ENCODE data around the gene NUDT15.
"Not testable (repeated sequence)": the region's sequence is repeated elsewhere in the genome, so short reads cannot be mapped to it uniquely, and the experiment has no call there.

NUDT15 gene

GRCh38 chr13:48037346-48038173 is at the start of gene NUDT15:
Gene NUDT15 (plus strand): TSS chr13:48037726. CDS start chr13:48037747, 21 bp downstream.
- DNase-seq (ENCODE audit: low spot score) = peak; percentile 98

- DNase-seq (ENCODE audit: low spot score) = no peak
These were observed 47.1 kb upstream of the NUDT15 start for GRCh38 chr13:47990427-47990826.

DNA sequence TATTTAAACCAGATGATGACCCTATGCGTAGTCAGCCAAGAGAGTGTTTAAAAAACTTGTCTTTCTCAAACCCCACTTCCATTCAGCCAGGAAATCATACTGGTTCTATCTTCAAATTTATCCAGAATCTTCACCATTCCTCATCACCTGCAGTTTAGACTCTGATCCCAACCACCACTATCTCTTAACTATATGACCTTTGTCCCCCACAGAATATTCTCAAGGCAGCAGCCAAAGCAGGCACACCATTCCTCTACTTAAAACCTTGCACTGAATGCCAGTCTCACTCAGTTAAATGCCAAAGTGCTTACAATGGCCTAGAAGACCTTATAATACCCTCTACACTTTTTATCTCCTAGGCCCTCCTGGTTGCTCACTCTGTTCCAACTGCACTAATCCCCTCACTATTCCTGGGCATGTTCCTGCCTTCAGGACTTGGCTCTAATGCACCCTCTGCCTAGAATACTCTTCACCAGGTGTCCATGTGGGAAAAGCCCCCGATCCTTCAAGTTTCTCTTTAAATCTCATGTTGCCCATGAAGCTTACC is 46.5 kb upstream of the NUDT15 start:
- DNase-seq (ENCODE audit: low spot score) = no peak

DNA sequence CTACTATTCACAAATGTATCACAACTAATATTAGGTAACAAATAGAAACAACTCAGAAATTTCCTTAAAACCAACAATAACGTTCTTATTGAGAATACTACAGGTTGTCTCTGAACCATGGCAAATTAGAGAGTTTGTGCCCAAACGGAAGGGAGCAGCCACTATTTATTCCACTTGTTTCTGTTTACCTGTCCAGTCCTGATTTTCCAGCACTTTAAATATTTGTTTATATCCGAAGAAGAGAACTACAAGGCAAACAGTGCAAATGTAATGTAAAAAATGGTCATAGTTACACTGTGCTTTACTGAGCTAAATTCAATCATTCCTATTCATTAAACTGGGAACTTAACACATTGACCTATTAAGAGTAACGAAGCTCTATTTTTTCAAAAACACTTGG is 45.7 kb upstream of the NUDT15 start:
- DNase-seq (ENCODE audit: low spot score) = no peak

- DNase-seq (ENCODE audit: low spot score) = no peak
These were observed 40.1 kb upstream of the NUDT15 start for GRCh38 chr13:47997384-47997783.

GRCh38 chr13:47999973-48000372 is 37.6 kb upstream of the NUDT15 start:
- no peak for DNase-seq (ENCODE audit: low spot score)

GRCh38 chr13:48000559-48001113 is 36.9 kb upstream of the NUDT15 start:
- no peak for DNase-seq (ENCODE audit: low spot score)

GRCh38 chr13:48001114-48001881 is 36.2 kb upstream of the NUDT15 start, which contains the start of gene SUCLA2:
Gene SUCLA2 (minus strand): TSS chr13:48001273. CDS start chr13:48001269, 4 bp downstream.
- DNase-seq (ENCODE audit: low spot score) = peak; percentile 96

- DNase-seq (ENCODE audit: low spot score) = not testable (repeated sequence)
These were observed 35.5 kb upstream of the NUDT15 start for GRCh38 chr13:48001999-48002398.

- no peak for DNase-seq (ENCODE audit: low spot score)
These were observed 33.3 kb upstream of the NUDT15 start for GRCh38 chr13:48004201-48004600.

DNA sequence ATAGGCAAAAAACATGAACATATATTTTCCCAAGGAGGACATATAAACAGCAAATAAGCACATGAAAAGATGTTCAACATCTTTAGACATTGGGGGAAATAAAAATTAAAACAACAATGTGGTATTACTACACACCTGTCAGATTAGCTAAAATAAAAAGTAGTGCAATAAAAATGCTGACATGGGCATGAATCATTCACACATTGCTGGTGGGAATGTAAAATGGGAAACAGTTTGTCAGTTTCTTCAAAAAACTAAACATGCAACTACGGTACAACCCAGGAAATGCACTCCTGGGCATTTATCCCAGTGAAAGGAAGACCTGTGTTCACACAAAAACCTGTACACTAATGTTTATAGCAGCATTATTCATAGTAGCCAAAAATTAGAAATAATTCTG is 31.1 kb upstream of the NUDT15 start:
- DNase-seq (ENCODE audit: low spot score) = no peak

GRCh38 chr13:48009284-48009683 is 28.2 kb upstream of the NUDT15 start:
- DNase-seq (ENCODE audit: low spot score) = no peak

- no peak for DNase-seq (ENCODE audit: low spot score)
These were observed 26.8 kb upstream of the NUDT15 start for GRCh38 chr13:48010698-48011097.

DNA sequence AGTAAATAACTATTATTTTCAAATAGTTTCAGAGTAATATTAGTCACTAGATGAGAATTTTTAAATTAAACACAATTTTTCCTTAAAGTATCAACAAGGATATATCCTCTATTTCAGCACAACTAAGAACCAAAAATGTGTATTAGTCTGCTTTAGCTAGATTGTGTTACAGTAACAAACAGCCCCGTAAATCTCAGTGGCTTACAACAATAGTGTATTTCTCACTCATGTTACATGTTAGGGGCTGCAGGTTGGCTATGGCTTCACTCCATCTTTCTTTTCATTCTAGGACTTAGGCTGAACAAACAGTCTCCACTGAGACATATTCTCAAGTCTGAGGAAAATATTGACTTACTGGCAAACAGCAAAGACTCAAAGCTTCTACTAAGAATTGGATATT is 24.9 kb upstream of the NUDT15 start:
- DNase-seq (ENCODE audit: low spot score) = no peak

DNA sequence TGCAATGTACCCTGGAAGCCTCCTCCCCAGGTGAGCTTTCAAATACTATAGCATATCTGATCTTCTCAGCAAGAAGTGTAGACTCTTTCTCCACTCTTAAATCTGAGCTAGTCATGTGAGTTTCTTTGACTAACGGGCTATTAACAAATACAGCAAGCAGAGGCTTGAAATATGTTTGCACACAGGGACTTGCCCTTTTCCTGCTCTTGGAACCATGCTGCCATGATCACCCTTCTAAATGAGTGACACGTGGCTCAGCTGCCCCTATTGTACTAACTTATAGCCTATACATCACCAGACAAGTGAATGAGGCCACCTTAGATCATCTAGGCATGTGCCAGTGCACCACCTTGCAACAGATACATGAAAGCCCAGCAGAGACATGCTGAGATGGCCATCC is 23.2 kb upstream of the NUDT15 start:
- DNase-seq (ENCODE audit: low spot score) = no peak

DNA sequence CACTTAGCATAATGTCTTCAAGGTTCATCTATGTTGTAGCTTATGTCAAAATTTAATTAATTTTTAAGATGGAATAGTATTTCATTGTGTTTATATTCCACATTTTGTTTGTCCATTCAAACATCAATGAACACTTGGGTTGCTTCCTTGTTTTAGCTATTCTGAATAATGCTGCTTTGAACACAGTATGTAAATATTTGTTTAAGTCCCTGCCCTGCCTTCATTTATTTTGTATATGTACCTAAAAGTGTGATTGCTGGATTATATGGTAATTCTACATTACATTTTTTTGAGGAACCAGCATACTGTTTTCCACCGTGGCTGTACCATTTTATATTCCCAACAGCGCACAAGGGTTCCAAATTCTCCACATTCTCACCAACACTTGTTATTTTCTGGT is 18.9 kb upstream of the NUDT15 start:
- no peak for DNase-seq (ENCODE audit: low spot score)

- no peak for DNase-seq (ENCODE audit: low spot score)
These were observed 17.7 kb upstream of the NUDT15 start for GRCh38 chr13:48019796-48020195.

GRCh38 chr13:48028066-48028465 is 9.5 kb upstream of the NUDT15 start:
- DNase-seq (ENCODE audit: low spot score) = no peak

DNA sequence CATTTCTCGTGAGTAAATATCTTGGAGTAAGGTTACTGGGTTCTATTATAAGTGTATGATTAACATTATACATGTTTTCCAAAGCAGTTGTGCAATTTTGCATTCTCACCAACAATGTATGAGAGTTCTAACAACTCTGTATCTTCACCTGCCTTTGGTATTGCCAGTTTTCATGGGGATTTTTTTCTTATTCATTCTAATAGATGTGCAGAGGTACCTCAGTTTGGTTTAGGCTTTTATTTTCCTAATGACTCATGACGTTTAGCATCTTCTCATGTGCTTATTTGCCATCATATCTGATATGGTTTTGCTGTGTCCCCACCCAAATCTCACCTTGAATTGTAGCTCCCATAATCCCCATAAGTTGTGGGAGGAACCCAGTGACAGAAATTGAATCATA is 7.7 kb upstream of the NUDT15 start:
- no peak for DNase-seq (ENCODE audit: low spot score)

GRCh38 chr13:48038761-48039160 is 1.2 kb downstream of the NUDT15 start:
- DNase-seq (ENCODE audit: low spot score) = peak; percentile 30

- no peak for DNase-seq (ENCODE audit: low spot score)
These were observed 2.5 kb downstream of the NUDT15 start for GRCh38 chr13:48040049-48040448.

DNA sequence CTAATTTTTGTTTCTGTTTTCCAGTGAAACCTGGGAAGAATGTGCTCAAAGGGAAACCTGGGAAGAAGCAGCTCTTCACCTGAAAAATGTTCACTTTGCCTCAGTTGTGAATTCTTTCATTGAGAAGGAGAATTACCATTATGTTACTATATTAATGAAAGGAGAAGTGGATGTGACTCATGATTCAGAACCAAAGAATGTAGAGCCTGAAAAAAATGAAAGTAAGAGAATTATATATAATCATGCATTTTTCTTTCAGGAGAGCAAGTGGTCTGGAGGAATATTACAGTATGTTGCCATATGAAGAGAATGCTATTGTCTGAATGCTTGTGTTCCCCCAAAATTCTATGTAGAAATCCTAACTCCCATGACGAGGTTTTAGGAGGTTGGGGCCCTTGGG is 3.4 kb downstream of the NUDT15 start:
- no peak for DNase-seq (ENCODE audit: low spot score)

DNA sequence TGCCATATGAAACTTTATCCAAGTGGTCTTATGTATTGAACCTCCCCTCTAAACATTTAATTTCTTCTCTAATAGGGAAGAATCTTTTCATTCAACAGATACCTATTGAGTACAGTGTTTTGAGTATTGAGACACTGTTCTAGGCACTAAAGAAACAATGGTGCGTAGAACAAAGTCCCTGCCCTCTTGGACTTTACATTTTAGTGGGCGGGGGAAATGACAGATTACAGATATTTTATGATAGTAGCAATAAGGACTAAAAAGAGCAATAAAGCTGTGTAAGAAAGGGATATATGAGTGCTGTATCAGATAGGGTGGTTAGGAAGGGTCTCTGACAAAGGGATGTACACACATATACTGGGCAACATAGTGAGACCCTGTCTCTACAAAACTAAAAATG is 5.4 kb downstream of the NUDT15 start:
- DNase-seq (ENCODE audit: low spot score) = no peak

All from NAMALWA (cell line).